MCF 10A (cell line): Measurements from ENCODE around the gene NFIA. TPM values are rescaled to one million over a fixed set of nuclear protein-coding genes. Genes with fewer than 3 reads are reported as not detected.

Source experiments
- BruUV-seq: library from RNA; stranded (reverse); fragments of 400-500 nt; replicated peaks from 2 replicates; lab custom pipeline; 2021; lab: Mats Ljungman, UMichigan
- CTCF ChIA-PET: fragments of 300-600 bp; sonication (Branson Sonifier 250); formaldehyde crosslinking; extraction: SDS; loops from one replicate; lab custom pipeline; 2021; ENCODE audit warnings: antibody characterized with exemption, inconsistent platforms; lab: Yijun Ruan, JAX
- POLR2A ChIA-PET: fragments of 300-600, 350-650 bp; sonication (Branson Sonifier 250); formaldehyde crosslinking; extraction: SDS; loops from one replicate; lab custom pipeline; 2020; ENCODE audit warnings: antibody characterized with exemption, inconsistent platforms; lab: Yijun Ruan, JAX
- DNase-seq: peaks from one replicate; pipeline ENCODE4 v3.0.0-alpha.2; 2018; ENCODE audit not compliant: unreplicated experiment
- H3K27ac Mint-ChIP-seq: one replicate; pipeline ENCODE4 v1.8.0; 2022; ENCODE audit warnings: mild to moderate bottlenecking, low read depth, mixed read lengths; ENCODE audit not compliant: unreplicated experiment
- H3K27me3 Mint-ChIP-seq: one replicate; pipeline ENCODE4 v1.8.0; 2022; ENCODE audit warnings: mixed read lengths; ENCODE audit not compliant: insufficient read depth, unreplicated experiment
- H3K36me3 Mint-ChIP-seq: one replicate; pipeline ENCODE4 v1.8.0; 2022; ENCODE audit warnings: mild to moderate bottlenecking, moderate library complexity, mixed read lengths; ENCODE audit not compliant: insufficient read depth, unreplicated experiment
- H3K4me1 Mint-ChIP-seq: one replicate; pipeline ENCODE4 v1.8.0; 2022; ENCODE audit warnings: mixed read lengths; ENCODE audit not compliant: insufficient read depth, unreplicated experiment
- H3K4me3 Mint-ChIP-seq: one replicate; pipeline ENCODE4 v1.8.0; 2022; ENCODE audit warnings: mild to moderate bottlenecking, moderate library complexity, mixed read lengths; ENCODE audit not compliant: unreplicated experiment
- H3K9me3 Mint-ChIP-seq: one replicate; pipeline ENCODE4 v1.8.0; 2022; ENCODE audit warnings: mixed read lengths; ENCODE audit not compliant: unreplicated experiment
- CTCF ChIP-seq: fragments of 200-600 bp; IDR thresholded peaks from one replicate; pipeline ENCODE4 v1.8.0; 2022; ENCODE audit warnings: antibody characterized with exemption, mild to moderate bottlenecking; ENCODE audit not compliant: unreplicated experiment
- intact Hi-C: fragments of 100-400 bp; cut with micrococcal nuclease; formaldehyde crosslinking; loops from 2 replicates; pipeline ENCODE4 v1.14.1; 2022
- total RNA-seq: library from RNA; stranded (reverse); gene quantifications from 2 replicates; pipeline ENCODE4 v1.2.3, GENCODE V29; 2022

Gene NFIA
- total RNA-seq, 1 experiment from 2014 or later: 54.8 TPM

GRCh38 chr1:61448914-61449313 is 366.6 kb downstream of the NFIA start:
- CTCF ChIA-PET: interaction anchor here (1.3 kb wide), 1 partner anchor 471 kb away, joined by 4 read pairs; no protein-coding TSS in a partner anchor
- H3K27ac Mint-ChIP-seq: no peak overlapping the region
- no peaks in the 10 kb centered on the region for H3K27me3 Mint-ChIP-seq
- no peak for TF ChIP-seq CTCF
- intact Hi-C loops: no loop called here
- peaks cover 13% of the 10 kb centered on the region for H3K4me1 Mint-ChIP-seq
- H3K4me3 Mint-ChIP-seq: no peak overlapping the region
- H3K36me3 Mint-ChIP-seq: no peaks in the 10 kb centered on the region
- no peaks in the 10 kb centered on the region for H3K9me3 Mint-ChIP-seq
- no TSS peak for BruUV-seq
- POLR2A ChIA-PET: no interaction called here
- no peak for DNase-seq

- ChIA-PET CTCF (interaction anchor here (1.3 kb wide), 1 partner anchor 471 kb away, joined by 4 read pairs; no protein-coding TSS in a partner anchor), POLR2A (no interaction called here)
- DNase-seq: no peak
- Mint-ChIP-seq H3K27me3 (no peaks in the 10 kb centered on the region), H3K27ac (no peak overlapping the region), H3K36me3 (no peaks in the 10 kb centered on the region), H3K9me3 (no peaks in the 10 kb centered on the region), H3K4me3 (no peak overlapping the region), H3K4me1 (peaks cover 13% of the 10 kb centered on the region)
- BruUV-seq: no TSS peak
- intact Hi-C loops: no loop called here
- no peak for TF ChIP-seq CTCF
These were observed 367.0 kb downstream of the NFIA start for GRCh38 chr1:61449410-61449809.

GRCh38 chr1:61450454-61450853 is 368.1 kb downstream of the NFIA start:
- Mint-ChIP-seq H3K27ac (no peak overlapping the region), H3K4me3 (no peak overlapping the region), H3K4me1 (peaks cover 13% of the 10 kb centered on the region), H3K36me3 (peaks cover 9% of the 10 kb centered on the region), H3K27me3 (no peaks in the 10 kb centered on the region), H3K9me3 (no peaks in the 10 kb centered on the region)
- CTCF ChIA-PET: interaction anchor here (0.6 to 4.9 kb wide), 5 partner anchors 193 to 472 kb away, joined by 3 to 36 read pairs (median 3); no protein-coding TSS in a partner anchor
- intact Hi-C loops: loop anchor here (5.0 kb wide), 2 partner anchors 402 to 603 kb away; no protein-coding TSS in a partner anchor
- POLR2A ChIA-PET: interaction anchor here (0.9 to 1.9 kb wide), 2 partner anchors 10 to 22 kb away, joined by 3 to 6 read pairs; no protein-coding TSS in a partner anchor
- no peak for TF ChIP-seq CTCF
- no peak for DNase-seq
- no TSS peak for BruUV-seq

- no peaks in the 10 kb centered on the region for H3K27me3 Mint-ChIP-seq
- intact Hi-C loops: loop anchor here (5.0 kb wide), 2 partner anchors 401 to 604 kb away; no protein-coding TSS in a partner anchor
- BruUV-seq: no TSS peak
- peaks cover 15% of the 10 kb centered on the region for H3K36me3 Mint-ChIP-seq
- ChIA-PET CTCF (interaction anchor here (0.6 to 4.9 kb wide), 13 partner anchors 25 to 1169 kb away, joined by 3 to 36 read pairs (median 3); no protein-coding TSS in a partner anchor), POLR2A (interaction anchor here (0.9 to 3.6 kb wide), 5 partner anchors 10 to 393 kb away, joined by 3 to 15 read pairs (median 10); no protein-coding TSS in a partner anchor)
- H3K4me1 Mint-ChIP-seq: peaks cover 13% of the 10 kb centered on the region
- no peak for TF ChIP-seq CTCF
- H3K27ac Mint-ChIP-seq: no peak overlapping the region
- no peaks in the 10 kb centered on the region for H3K9me3 Mint-ChIP-seq
- no peak for DNase-seq
- H3K4me3 Mint-ChIP-seq: no peak overlapping the region
These were observed 368.7 kb downstream of the NFIA start for GRCh38 chr1:61450872-61451571.
